BE2C (cell line): ENCODE results near the gene SHOX.

ENCODE experiments used
- DNase-seq: peaks from one replicate; pipeline ENCODE4 v3.0.0-alpha.2; 2020
- H3K27me3 ChIP-seq: fragments of 250-450 bp; sonication (Bioruptor Pico); 2 replicates; pipeline ENCODE4 v1.5.1; 2020; ENCODE audit warnings: mild to moderate bottlenecking
- H3K36me3 ChIP-seq: fragments of 250-450 bp; sonication (Bioruptor Pico); 2 replicates; pipeline ENCODE4 v1.5.1; 2020; ENCODE audit warnings: mild to moderate bottlenecking
- H3K4me1 ChIP-seq: fragments of 250-450 bp; sonication (Bioruptor Pico); 2 replicates; pipeline ENCODE4 v1.5.1; 2020
- H3K4me3 ChIP-seq: 2 replicates; pipeline ENCODE4 v1.5.1; 2011; ENCODE audit warnings: low read depth, low read length
- H3K9me3 ChIP-seq: fragments of 250-450 bp; sonication (Bioruptor Pico); 2 replicates; pipeline ENCODE4 v1.5.1; 2020
- TF ChIP-seq, protein P1 (sequence below): IDR thresholded peaks from 2 replicates; pipeline ENCODE4 v1.5.1; 2012; ENCODE audit warnings: mild to moderate bottlenecking, low read depth, low read length

Gene SHOX

DNA sequence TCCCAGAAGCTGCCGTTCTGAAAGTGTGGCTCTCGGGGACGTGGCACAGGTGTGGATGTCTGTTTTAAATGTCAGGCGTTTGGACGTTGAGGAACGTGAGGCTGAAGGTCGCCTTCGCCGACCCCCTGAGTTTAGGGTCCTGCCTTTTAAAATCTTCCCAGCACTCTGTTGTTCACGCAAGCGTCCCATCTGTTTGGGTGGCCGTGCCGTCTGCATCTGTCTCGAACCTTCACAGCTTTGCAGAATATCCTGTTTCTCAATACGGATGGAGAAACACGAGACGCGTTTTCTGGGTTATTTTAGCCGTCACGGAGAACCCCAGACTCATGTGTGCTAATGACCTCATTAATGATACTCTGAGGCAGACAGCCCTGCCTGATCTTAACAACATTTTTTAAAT, 31.5 kb downstream of the SHOX start:
- Histone ChIP-seq H3K4me1 (no peaks in the 10 kb centered on the region), H3K4me3 (no peak overlapping the region)
- TF ChIP-seq, protein P1, sequence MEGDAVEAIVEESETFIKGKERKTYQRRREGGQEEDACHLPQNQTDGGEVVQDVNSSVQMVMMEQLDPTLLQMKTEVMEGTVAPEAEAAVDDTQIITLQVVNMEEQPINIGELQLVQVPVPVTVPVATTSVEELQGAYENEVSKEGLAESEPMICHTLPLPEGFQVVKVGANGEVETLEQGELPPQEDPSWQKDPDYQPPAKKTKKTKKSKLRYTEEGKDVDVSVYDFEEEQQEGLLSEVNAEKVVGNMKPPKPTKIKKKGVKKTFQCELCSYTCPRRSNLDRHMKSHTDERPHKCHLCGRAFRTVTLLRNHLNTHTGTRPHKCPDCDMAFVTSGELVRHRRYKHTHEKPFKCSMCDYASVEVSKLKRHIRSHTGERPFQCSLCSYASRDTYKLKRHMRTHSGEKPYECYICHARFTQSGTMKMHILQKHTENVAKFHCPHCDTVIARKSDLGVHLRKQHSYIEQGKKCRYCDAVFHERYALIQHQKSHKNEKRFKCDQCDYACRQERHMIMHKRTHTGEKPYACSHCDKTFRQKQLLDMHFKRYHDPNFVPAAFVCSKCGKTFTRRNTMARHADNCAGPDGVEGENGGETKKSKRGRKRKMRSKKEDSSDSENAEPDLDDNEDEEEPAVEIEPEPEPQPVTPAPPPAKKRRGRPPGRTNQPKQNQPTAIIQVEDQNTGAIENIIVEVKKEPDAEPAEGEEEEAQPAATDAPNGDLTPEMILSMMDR = no peak

DNA sequence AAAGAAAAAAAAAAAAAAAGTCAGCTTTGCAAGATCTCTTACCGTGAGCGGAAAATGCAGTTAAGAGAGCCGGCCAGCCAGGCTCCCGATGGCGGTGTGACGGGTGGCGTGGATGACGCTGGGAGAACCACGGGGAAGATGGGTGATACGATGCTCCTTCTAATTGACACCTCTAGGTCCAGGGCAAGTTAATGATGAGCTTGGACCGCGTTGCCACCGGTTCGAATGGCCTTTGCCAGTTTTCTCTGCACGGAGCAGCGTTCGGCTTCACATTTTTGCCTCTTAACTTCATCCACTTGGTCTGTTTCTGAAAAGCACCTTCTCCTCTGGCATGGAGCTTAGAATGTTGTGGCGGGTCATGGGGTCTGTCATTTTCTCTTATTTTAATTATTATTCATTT, 33.2 kb downstream of the SHOX start:
- Histone ChIP-seq H3K36me3 (no peaks in the 10 kb centered on the region), H3K27me3 (no peaks in the 10 kb centered on the region), H3K9me3 (no peaks in the 10 kb centered on the region), H3K4me3 (no peak overlapping the region), H3K4me1 (no peaks in the 10 kb centered on the region)
- no peak for DNase-seq
- TF ChIP-seq, protein P1 = no peak

More for the DNA sequence above, 31.5 kb downstream of the SHOX start:
- no peak for DNase-seq
- no peaks in the 10 kb centered on the region for H3K36me3 ChIP-seq
- no peaks in the 10 kb centered on the region for H3K27me3 ChIP-seq
- H3K9me3 ChIP-seq = no peaks in the 10 kb centered on the region

DNA sequence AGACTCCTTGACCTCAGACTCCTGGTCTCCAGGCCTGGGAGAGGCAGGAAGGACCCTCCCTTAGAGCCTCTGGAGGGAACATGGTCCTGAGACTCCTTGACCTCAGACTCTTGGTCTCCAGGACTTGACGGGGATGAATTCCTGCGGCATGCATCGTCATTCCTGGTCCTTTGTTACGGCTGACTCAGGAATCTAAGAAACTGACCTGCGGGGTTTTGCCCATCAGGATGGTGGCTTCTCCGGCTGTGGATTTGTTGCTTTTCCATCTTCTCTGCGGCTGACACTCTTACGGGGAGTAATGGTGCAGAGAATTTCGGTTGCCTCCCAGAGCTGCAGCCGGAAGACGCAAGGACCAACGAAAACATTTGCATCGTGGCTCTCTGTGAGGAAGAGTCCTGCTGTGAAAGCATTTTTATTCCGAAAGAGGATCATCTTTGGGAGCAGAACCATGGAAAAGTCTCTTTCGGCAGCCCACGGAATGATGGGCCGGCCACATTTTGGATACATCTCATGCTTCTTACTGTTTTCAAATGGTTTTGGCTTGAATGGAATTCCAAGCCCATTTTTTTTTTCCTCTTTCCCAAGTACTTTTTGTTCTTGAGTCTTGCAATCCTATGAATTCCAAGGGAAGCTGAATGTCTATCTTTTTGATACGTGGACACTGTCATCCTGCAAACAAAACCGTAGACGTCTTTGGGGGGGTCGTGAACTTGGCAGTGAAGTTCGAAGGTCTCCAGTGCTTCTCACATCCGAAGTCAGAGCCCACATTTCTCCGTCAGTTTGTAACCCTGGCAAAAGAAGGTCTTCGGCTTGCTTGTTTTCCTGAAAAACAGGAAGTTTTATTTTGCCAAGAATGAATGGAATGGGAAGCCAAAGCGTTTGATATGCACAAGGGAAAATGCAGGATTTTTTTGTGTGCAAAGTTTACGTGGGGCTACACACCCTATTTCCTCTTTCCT, 36.5 kb downstream of the SHOX start:
- no peak overlapping the region for H3K4me3 ChIP-seq
- TF ChIP-seq, protein P1 = no peak
- DNase-seq = no peak

DNA sequence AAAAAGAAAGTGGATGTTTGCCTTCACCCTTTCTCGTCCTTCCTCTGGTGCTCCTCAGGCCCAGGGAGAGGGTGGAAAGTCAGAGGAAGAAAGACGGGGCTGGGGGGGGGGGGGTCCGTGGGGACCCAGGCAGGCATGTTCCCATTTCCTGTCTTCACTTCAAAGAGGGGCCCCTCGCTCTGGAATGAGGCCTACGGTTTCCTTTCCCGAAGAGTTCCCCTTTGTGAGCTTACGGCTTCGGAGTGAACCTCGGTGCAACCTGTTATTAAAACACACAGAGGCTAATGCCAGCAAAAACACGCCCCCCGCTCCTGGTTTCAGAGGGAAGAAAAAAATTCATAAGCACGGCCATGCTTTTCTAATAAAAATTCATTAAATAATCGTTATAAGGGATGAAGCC, 40.1 kb downstream of the SHOX start:
- no peak for DNase-seq
- no peaks in the 10 kb centered on the region for H3K9me3 ChIP-seq
- no peaks in the 10 kb centered on the region for H3K27me3 ChIP-seq
- TF ChIP-seq, protein P1 = no peak
- no peaks in the 10 kb centered on the region for H3K4me1 ChIP-seq
- H3K4me3 ChIP-seq = no peak overlapping the region
- H3K36me3 ChIP-seq = no peaks in the 10 kb centered on the region

More for the DNA sequence above, 36.5 kb downstream of the SHOX start:
- Histone ChIP-seq H3K36me3 (no peaks in the 10 kb centered on the region), H3K27me3 (no peaks in the 10 kb centered on the region), H3K4me1 (no peaks in the 10 kb centered on the region), H3K9me3 (no peaks in the 10 kb centered on the region)

DNA sequence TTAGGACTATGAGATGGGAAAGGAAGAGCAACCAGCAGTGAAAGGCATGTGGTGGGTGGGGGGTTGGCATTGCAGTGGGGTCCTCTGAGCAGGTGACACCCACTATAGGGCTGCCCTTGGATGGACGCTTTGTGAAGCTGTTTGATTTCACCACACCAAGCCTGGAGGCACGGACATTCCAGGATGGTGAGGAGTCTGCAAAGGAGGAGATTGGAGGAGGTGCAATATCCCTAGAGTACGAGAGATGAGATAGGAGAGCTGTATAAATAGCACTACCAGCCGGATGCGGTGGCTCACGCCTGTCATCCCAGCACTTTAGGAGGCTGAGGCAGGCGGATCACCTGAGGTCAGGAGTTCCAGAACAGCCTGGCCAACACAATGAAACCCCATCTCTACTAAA, 42.3 kb downstream of the SHOX start:
- Histone ChIP-seq H3K9me3 (no peaks in the 10 kb centered on the region), H3K36me3 (no peaks in the 10 kb centered on the region), H3K4me3 (no peak overlapping the region), H3K4me1 (no peaks in the 10 kb centered on the region), H3K27me3 (no peaks in the 10 kb centered on the region)
- TF ChIP-seq, protein P1 = no peak
- no peak for DNase-seq
